ENCODE measurements around the gene MRPL55. TPM values are rescaled to one million over a fixed set of nuclear protein-coding genes. Genes with fewer than 3 reads are reported as not detected.

MRPL55 gene
- total RNA-seq, 1 experiment from 2014 or later = 57.1 TPM

GRCh38 chr1:228088586-228089498 lies 20.3 kb downstream of the MRPL55 start:
- ChIA-PET CTCF (no interaction called here), RAD21 (ENCODE audit: low non-redundant PET in 1 of 2, low total read pairs in 2 of 2, uncharacterized antibody in 2 of 2, unreplicated experiment in 2 of 2) (no interaction called here), POLR2A (no interaction called here)
- intact Hi-C loops (cut with micrococcal nuclease) = no loop called here
- H2AFZ ChIP-seq (ENCODE audit: low read depth, low read length, poor library complexity, severe bottlenecking) = no peak overlapping the region
- ATAC-seq (no peak), DNase-seq (ENCODE audit: low read depth, low spot score) (no peak)
- H3K9me2 ChIP-seq (ENCODE audit: insufficient read depth) = no peaks in the 10 kb centered on the region
- H3K4me1 ChIP-seq (ENCODE audit: control insufficient read depth in 1 of 2, insufficient read depth in 2 of 2, low read length in 2 of 2) = peaks cover 11 to 38% of the 10 kb centered on the region in 2 experiments
- no peak overlapping the region for H3K4me3 ChIP-seq (replicated peaks in 1 of 2; ENCODE audit: low read depth in 1 of 2, low read length in 2 of 2)
- H4K20me1 ChIP-seq (ENCODE audit: insufficient read depth) = peaks cover 62% of the 10 kb centered on the region
- no peak overlapping the region for H3K4me2 ChIP-seq (ENCODE audit: low read length)
- H3K9ac ChIP-seq (ENCODE audit: low read length) = no peak overlapping the region
- H3K27ac ChIP-seq (ENCODE audit: low read depth, low read length) = no peak overlapping the region; the same call in 1 of the 2 replicates
- peaks cover under 1 to 8% of the 10 kb centered on the region in 2 experiments; a peak in 2 of 4 replicates for H3K9me3 ChIP-seq (ENCODE audit: control insufficient read depth in 1 of 2, insufficient read depth in 1 of 2, low read depth in 1 of 2, low read length in 2 of 2)
- peaks cover 100% of the 10 kb centered on the region for H3K79me2 ChIP-seq (ENCODE audit: insufficient read depth, low read length)
- H3K27me3 ChIP-seq (ENCODE audit: insufficient read depth, low read length) = no peaks in the 10 kb centered on the region
- BruUV-seq (replicated peaks) = no TSS peak
- peaks cover 0 to 62% of the 10 kb centered on the region in 2 experiments; a peak in 1 of 4 replicates for H3K36me3 ChIP-seq (ENCODE audit: control insufficient read depth in 1 of 2, insufficient read depth in 2 of 2, low read length in 2 of 2)
- no peak for TF ChIP-seq CBX3 (IDR thresholded peaks at IDR 0.05; ENCODE audit: low read depth)
- TF ChIP-seq EZH2 (IDR thresholded peaks at IDR 0.05) = no peak
- TF ChIP-seq POLR2AphosphoS5 (IDR thresholded peaks at IDR 0.05; ENCODE audit: low read depth, low read length) = 0 out of 2 replicates have a peak, but pooled peaks have one; percentile 26

DNA sequence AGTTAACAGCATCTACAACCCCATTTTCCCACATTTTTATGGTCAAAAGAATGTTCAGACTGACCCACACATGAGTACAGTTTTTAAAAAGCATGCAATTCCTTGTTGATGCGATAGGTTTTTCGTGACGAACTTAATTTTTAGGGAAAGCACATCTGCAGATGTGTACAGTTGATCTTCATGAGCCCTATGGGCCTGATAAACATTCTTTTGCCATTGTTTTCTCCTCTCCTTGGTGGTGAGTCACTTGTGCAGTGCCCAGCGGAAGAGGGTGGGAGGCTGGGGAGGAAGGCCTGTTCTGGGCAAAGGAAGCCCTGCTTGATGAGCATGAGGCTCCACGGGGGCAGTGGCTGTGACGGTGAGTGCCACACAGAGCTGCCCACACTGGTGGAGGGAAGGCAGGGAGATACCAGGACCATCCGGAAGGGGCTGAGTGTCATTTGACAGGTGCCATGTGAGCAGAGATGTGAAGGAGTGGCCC lies 21.3 kb downstream of the MRPL55 start:
- ATAC-seq (no peak), DNase-seq (ENCODE audit: low read depth, low spot score) (no peak)
- H4K20me1 ChIP-seq (ENCODE audit: insufficient read depth) = peaks cover 66% of the 10 kb centered on the region
- H3K9ac ChIP-seq (ENCODE audit: low read length) = no peak overlapping the region
- RAD21 ChIA-PET (ENCODE audit: low non-redundant PET in 1 of 2, low total read pairs in 2 of 2, uncharacterized antibody in 2 of 2, unreplicated experiment in 2 of 2) = no interaction called here
- TF ChIP-seq EGR1 (IDR thresholded peaks at IDR 0.05; ENCODE audit: low read depth) (no peak), ZFX (IDR thresholded peaks at IDR 0.05) (no peak), CBX3 (IDR thresholded peaks at IDR 0.05; ENCODE audit: low read depth) (no peak)
- TF ChIP-seq, protein P1, sequence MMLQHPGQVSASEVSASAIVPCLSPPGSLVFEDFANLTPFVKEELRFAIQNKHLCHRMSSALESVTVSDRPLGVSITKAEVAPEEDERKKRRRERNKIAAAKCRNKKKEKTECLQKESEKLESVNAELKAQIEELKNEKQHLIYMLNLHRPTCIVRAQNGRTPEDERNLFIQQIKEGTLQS (IDR thresholded peaks at IDR 0.05) = no peak
- H3K27ac ChIP-seq (ENCODE audit: low read depth, low read length) = no peak overlapping the region; the same call in 1 of the 2 replicates
- intact Hi-C loops (cut with micrococcal nuclease) = no loop called here
- BruUV-seq (replicated peaks) = no TSS peak
- H3K9me3 ChIP-seq (ENCODE audit: control insufficient read depth in 1 of 2, insufficient read depth in 1 of 2, low read depth in 1 of 2, low read length in 2 of 2) = peaks cover 0 to 6% of the 10 kb centered on the region in 2 experiments; a peak in 1 of 4 replicates
- peaks cover 100% of the 10 kb centered on the region for H3K79me2 ChIP-seq (ENCODE audit: insufficient read depth, low read length)
- H3K4me3 ChIP-seq (replicated peaks in 1 of 2; ENCODE audit: low read depth in 1 of 2, low read length in 2 of 2) = no peak overlapping the region
- H3K36me3 ChIP-seq (ENCODE audit: control insufficient read depth in 1 of 2, insufficient read depth in 2 of 2, low read length in 2 of 2) = peaks cover 0 to 56% of the 10 kb centered on the region in 2 experiments; a peak in 1 of 4 replicates
- no peaks in the 10 kb centered on the region for H3K27me3 ChIP-seq (ENCODE audit: insufficient read depth, low read length)
- peaks cover 11 to 38% of the 10 kb centered on the region in 2 experiments for H3K4me1 ChIP-seq (ENCODE audit: control insufficient read depth in 1 of 2, insufficient read depth in 2 of 2, low read length in 2 of 2)
- CTCF ChIA-PET = no interaction called here
- POLR2A ChIA-PET = no interaction called here
- no peaks in the 10 kb centered on the region for H3K9me2 ChIP-seq (ENCODE audit: insufficient read depth)
- no peak overlapping the region for H2AFZ ChIP-seq (ENCODE audit: low read depth, low read length, poor library complexity, severe bottlenecking)
- no peak overlapping the region for H3K4me2 ChIP-seq (ENCODE audit: low read length)

Measured in HCT116 (cell line).